ENCODE results near the gene CCL19.

DNA sequence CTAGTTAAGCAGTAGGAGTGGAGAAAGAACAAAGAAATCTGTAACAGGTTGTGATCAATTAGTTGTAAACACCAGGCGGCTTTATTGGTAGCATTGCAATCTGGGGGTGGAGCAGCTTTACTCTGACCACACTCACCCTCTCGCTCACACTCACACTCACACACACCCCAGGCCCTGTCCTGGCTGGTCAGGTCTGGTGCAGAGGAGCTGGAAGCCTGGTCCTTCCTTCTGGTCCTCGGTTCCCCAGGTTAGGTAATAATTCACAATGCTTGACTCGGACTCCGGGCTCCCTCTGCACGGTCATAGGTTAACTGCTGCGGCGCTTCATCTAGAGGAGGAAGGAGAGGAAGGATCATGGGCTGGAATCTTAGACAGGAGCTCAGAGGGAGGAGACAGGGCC lies 1.6 kb downstream of the CCL19 start:
- TF ChIP-seq, protein P1, sequence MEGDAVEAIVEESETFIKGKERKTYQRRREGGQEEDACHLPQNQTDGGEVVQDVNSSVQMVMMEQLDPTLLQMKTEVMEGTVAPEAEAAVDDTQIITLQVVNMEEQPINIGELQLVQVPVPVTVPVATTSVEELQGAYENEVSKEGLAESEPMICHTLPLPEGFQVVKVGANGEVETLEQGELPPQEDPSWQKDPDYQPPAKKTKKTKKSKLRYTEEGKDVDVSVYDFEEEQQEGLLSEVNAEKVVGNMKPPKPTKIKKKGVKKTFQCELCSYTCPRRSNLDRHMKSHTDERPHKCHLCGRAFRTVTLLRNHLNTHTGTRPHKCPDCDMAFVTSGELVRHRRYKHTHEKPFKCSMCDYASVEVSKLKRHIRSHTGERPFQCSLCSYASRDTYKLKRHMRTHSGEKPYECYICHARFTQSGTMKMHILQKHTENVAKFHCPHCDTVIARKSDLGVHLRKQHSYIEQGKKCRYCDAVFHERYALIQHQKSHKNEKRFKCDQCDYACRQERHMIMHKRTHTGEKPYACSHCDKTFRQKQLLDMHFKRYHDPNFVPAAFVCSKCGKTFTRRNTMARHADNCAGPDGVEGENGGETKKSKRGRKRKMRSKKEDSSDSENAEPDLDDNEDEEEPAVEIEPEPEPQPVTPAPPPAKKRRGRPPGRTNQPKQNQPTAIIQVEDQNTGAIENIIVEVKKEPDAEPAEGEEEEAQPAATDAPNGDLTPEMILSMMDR (IDR thresholded peaks at IDR 0.05), result no peak
- no peak for TF ChIP-seq GABPA (IDR thresholded peaks at IDR 0.05; ENCODE audit: low read depth)
- no peak for TF ChIP-seq RXRA (IDR thresholded peaks at IDR 0.05; ENCODE audit: borderline replicate concordance, low read depth)
- TF ChIP-seq FOSL2 (IDR thresholded peaks at IDR 0.05; ENCODE audit: borderline replicate concordance, low read depth), result no peak
- no peak for TF ChIP-seq RFX5 (IDR thresholded peaks at IDR 0.05; ENCODE audit: low read length)
- no peak for TF ChIP-seq TAF1 (IDR thresholded peaks at IDR 0.05; ENCODE audit: borderline replicate concordance, low read depth, low read length)
- no peak for TF ChIP-seq JUND (IDR thresholded peaks at IDR 0.05)
- TF ChIP-seq NRF1 (IDR thresholded peaks at IDR 0.05; ENCODE audit: low read depth, low read length), result no peak

Measured in SK-N-SH (cell line).